B cell (primary cell): Measurements from ENCODE around the gene MIOX. TPM values are rescaled to one million over a fixed set of nuclear protein-coding genes. Genes with fewer than 3 reads are reported as not detected.

ENCODE experiments used
- ATAC-seq: fragments of 200-7000 bp; cut with Tn5 transposase; one replicate; pipeline ENCODE4 v1.10.0; 2021; ENCODE audit warnings: low read depth, mild to moderate bottlenecking, moderate number of reproducible peaks, moderate library complexity
- CTCF ChIA-PET: fragments of 350-600 bp; sonication (Branson Sonifier 250); formaldehyde crosslinking; loops from one replicate; lab custom pipeline; 2021; ENCODE audit warnings: antibody characterized with exemption, inconsistent platforms; lab: Charles Lee
- POLR2A ChIA-PET: fragments of 350-600 bp; sonication (Branson Sonifier 250); formaldehyde crosslinking; loops from one replicate; lab custom pipeline; 2021; ENCODE audit warnings: antibody characterized with exemption; lab: Charles Lee
- DNase-seq: peaks from one replicate; pipeline ENCODE4 v3.0.0; 2013
- H2AFZ ChIP-seq: 2 replicates; pipeline ENCODE4 v1.6.1; 2012; ENCODE audit warnings: mild to moderate bottlenecking, low read depth, low read length; ENCODE audit not compliant: insufficient read depth, poor library complexity, severe bottlenecking
- H3K27ac ChIP-seq, 2 donors: 1 replicate in 1 of 2; 2 replicates in 1 of 2; pipeline ENCODE4 v1.5.1; 2012 to 2013; ENCODE audit warnings: low read length in 2 of 2, mild to moderate bottlenecking in 2 of 2, moderate library complexity in 1 of 2
- H3K27me3 ChIP-seq, 4 experiments: fragments of 200-600 bp in 1 of 4; sonication (generic) in 1 of 4; replicated peaks in 1 of 4; 1 replicate in 2 of 4; 2 replicates in 2 of 4; pipeline versions ENCODE4 v1.6.1 to v1.7.0; 2013 to 2016; ENCODE audit warnings: low read length in 3 of 4, mild to moderate bottlenecking in 2 of 4, mixed read lengths in 1 of 4, moderate library complexity in 1 of 4; ENCODE audit not compliant: insufficient read depth in 4 of 4, control insufficient read depth in 3 of 4; ENCODE audit errors: control extremely low read depth in 1 of 4
- H3K36me3 ChIP-seq, 2 experiments: replicated peaks in 1 of 2; 1 replicate in 1 of 2; 2 replicates in 1 of 2; pipeline versions ENCODE4 v1.6.1 to v1.7.1; 2013; ENCODE audit warnings: low read length in 1 of 2; ENCODE audit not compliant: insufficient read depth in 2 of 2, control insufficient read depth in 1 of 2; ENCODE audit errors: control extremely low read depth in 1 of 2, extremely low read depth in 1 of 2
- H3K4me1 ChIP-seq, 2 donors: fragments of 200-600 bp in 1 of 2; sonication (generic) in 1 of 2; 1 replicate in 1 of 2; 2 replicates in 1 of 2; pipeline versions ENCODE4 v1.5.1 to v1.6.1; 2013 to 2017; ENCODE audit warnings: low read length in 2 of 2; ENCODE audit not compliant: control insufficient read depth in 2 of 2, insufficient read depth in 2 of 2
- H3K4me2 ChIP-seq: replicated peaks from 2 replicates; pipeline ENCODE3; 2012; ENCODE audit warnings: mild to moderate bottlenecking, low read depth, low read length; ENCODE audit not compliant: poor library complexity, severe bottlenecking
- H3K4me3 ChIP-seq, 5 experiments: fragments of 200-600 bp in 1 of 5; sonication (generic) in 1 of 5; 1 replicate in 3 of 5; 2 replicates in 2 of 5; pipeline versions ENCODE4 v1.5.1 to v1.7.0; 2011 to 2016; ENCODE audit warnings: low read length in 4 of 5, mild to moderate bottlenecking in 4 of 5, low read depth in 2 of 5, control low read depth in 1 of 5, moderate library complexity in 1 of 5; ENCODE audit not compliant: insufficient read depth in 1 of 5; ENCODE audit errors: control extremely low read depth in 1 of 5, extremely low read depth in 1 of 5
- H3K79me2 ChIP-seq: fragments of 200-600 bp; sonication (generic); one replicate; pipeline ENCODE4 v1.6.0; 2016; ENCODE audit warnings: low read length; ENCODE audit not compliant: control insufficient read depth, insufficient read depth
- H3K9ac ChIP-seq: fragments of 200-600 bp; sonication (generic); 2 replicates; pipeline ENCODE4 v1.6.1; 2017; ENCODE audit warnings: mild to moderate bottlenecking, low read length, moderate library complexity
- H3K9me3 ChIP-seq, 3 donors: one replicate each; pipeline versions ENCODE4 v1.6.1 to v1.7.1; 2013; ENCODE audit warnings: low read length in 2 of 3; ENCODE audit not compliant: control insufficient read depth in 2 of 3, insufficient read depth in 1 of 3; ENCODE audit errors: control extremely low read depth in 1 of 3
- H4K20me1 ChIP-seq: 2 replicates; pipeline ENCODE4 v1.6.0; 2012; ENCODE audit warnings: mild to moderate bottlenecking, low read length; ENCODE audit not compliant: insufficient read depth, control insufficient read depth, poor library complexity, severe bottlenecking
- H3K27ac Mint-ChIP-seq: one replicate; pipeline ENCODE4 v1.8.0; 2021; ENCODE audit warnings: mixed read lengths
- H3K27me3 Mint-ChIP-seq: one replicate; pipeline ENCODE4 v1.8.0; 2021; ENCODE audit warnings: mixed read lengths
- H3K4me1 Mint-ChIP-seq: one replicate; pipeline ENCODE4 v1.8.0; 2021; ENCODE audit warnings: mixed read lengths
- H3K4me3 Mint-ChIP-seq: one replicate; pipeline ENCODE4 v1.8.0; 2021; ENCODE audit warnings: mixed read lengths
- H3K9me3 Mint-ChIP-seq: one replicate; pipeline ENCODE4 v1.8.0; 2022; ENCODE audit warnings: mixed read lengths; ENCODE audit not compliant: insufficient read depth
- EZH2 ChIP-seq: IDR thresholded peaks from 2 replicates; pipeline ENCODE4 v1.6.1; 2012; ENCODE audit warnings: borderline replicate concordance, low read depth, mild to moderate bottlenecking, moderate library complexity, low read length; ENCODE audit not compliant: insufficient read depth, poor library complexity, severe bottlenecking
- WGBS: methylation state at CpG from one replicate; pipeline ENCODE4 v1.1.5; 2013; ENCODE audit warnings: missing lambda C conversion rate; ENCODE audit not compliant: insufficient coverage; 5-methylcytosine and 5-hydroxymethylcytosine counted together
- intact Hi-C: fragments of 100-400 bp; cut with micrococcal nuclease; formaldehyde crosslinking; loops from one replicate; pipeline ENCODE4 v1.10.0; 2022
- polyA plus RNA-seq: library from polyadenylated mRNA; depleted of rRNA; stranded (reverse); fragments of >200 nt; gene quantifications from 2 replicates; pipeline ENCODE4 v1.2.3, GENCODE V29; 2012
- total RNA-seq, 2 donors: library from RNA; stranded (reverse); fragments of 120-200 nt in 1 of 2; gene quantifications; 1 replicate in 1 of 2; 2 replicates in 1 of 2; pipeline versions ENCODE4 v1.2.3 to v1.2.4, GENCODE V29; 2013 to 2022
- TF ChIP-seq, protein P1 (sequence below): fragments of 200-600 bp; IDR thresholded peaks from one replicate; pipeline ENCODE4 v1.8.0; 2022; ENCODE audit warnings: antibody characterized with exemption, mild to moderate bottlenecking

MIOX gene
- total and polyA plus RNA-seq, 2 donors (not counting 1 experiment from before 2014, with no cell fraction given) = 0.88 TPM; not detected in 1

- 98% methylated on average over 19 of the region's 20 CpGs for WGBS
- Mint-ChIP-seq H3K4me1 (peaks cover 2% of the 10 kb centered on the region), H3K9me3 (no peaks in the 10 kb centered on the region), H3K4me3 (no peak overlapping the region), H3K27me3 (no peaks in the 10 kb centered on the region), H3K27ac (no peak overlapping the region)
- ATAC-seq = no peak
- no peaks in the 10 kb centered on the region for H3K27me3 ChIP-seq
- no peak overlapping the region for H2AFZ ChIP-seq
- no peak for DNase-seq
- ChIA-PET POLR2A (interaction anchor here (1.9 kb wide), 1 partner anchor 10 kb away, joined by 4 read pairs; the partner anchor contains the start of genes LMF2 and NCAPH2), CTCF (interaction anchor here (1.1 kb wide), 1 partner anchor 20 kb away, joined by 3 read pairs; no protein-coding TSS in a partner anchor)
- no peaks in the 10 kb centered on the region for H3K9me3 ChIP-seq
- H3K36me3 ChIP-seq = peaks cover 0 to 55% of the 10 kb centered on the region in 2 experiments
- H3K4me1 ChIP-seq = no peaks in the 10 kb centered on the region
- H3K9ac ChIP-seq = no peak overlapping the region
- no peak overlapping the region for H3K4me3 ChIP-seq
- peaks cover 83% of the 10 kb centered on the region for H3K79me2 ChIP-seq
- TF ChIP-seq EZH2 = no peak
- TF ChIP-seq, protein P1, sequence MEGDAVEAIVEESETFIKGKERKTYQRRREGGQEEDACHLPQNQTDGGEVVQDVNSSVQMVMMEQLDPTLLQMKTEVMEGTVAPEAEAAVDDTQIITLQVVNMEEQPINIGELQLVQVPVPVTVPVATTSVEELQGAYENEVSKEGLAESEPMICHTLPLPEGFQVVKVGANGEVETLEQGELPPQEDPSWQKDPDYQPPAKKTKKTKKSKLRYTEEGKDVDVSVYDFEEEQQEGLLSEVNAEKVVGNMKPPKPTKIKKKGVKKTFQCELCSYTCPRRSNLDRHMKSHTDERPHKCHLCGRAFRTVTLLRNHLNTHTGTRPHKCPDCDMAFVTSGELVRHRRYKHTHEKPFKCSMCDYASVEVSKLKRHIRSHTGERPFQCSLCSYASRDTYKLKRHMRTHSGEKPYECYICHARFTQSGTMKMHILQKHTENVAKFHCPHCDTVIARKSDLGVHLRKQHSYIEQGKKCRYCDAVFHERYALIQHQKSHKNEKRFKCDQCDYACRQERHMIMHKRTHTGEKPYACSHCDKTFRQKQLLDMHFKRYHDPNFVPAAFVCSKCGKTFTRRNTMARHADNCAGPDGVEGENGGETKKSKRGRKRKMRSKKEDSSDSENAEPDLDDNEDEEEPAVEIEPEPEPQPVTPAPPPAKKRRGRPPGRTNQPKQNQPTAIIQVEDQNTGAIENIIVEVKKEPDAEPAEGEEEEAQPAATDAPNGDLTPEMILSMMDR = no peak
- peaks cover 50% of the 10 kb centered on the region for H4K20me1 ChIP-seq
- intact Hi-C loops = no loop called here
- H3K27ac ChIP-seq = no peak overlapping the region
- H3K4me2 ChIP-seq = no peak overlapping the region
Observed at GRCh38 chr22:50517495-50518260, 31.0 kb downstream of the MIOX start.

DNA sequence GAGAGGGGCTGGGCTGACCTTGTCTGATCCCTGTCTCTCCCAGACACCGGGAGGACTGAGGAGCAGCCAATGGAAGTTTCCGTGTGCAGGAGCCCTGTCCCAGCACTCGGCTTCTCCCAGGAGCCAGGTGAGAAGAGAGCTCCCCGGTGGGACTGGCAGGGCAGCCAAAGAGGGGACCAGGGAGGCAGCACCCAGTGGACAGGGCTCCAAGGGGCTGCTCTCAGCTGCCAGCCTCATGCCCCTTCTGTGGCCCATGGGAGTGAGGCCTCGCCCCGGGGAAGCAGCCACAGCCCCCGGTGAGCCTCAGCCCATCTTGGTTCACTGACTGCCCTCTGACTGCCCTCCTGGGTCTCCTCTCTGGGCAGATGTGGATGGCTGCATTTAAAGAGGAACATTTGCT is 31.9 kb downstream of the MIOX start:
- no peak overlapping the region for H2AFZ ChIP-seq
- no peak overlapping the region for H3K4me3 Mint-ChIP-seq
- H3K79me2 ChIP-seq = peaks cover 83% of the 10 kb centered on the region
- H3K27me3 Mint-ChIP-seq = no peaks in the 10 kb centered on the region
- H3K27ac Mint-ChIP-seq = no peak overlapping the region
- TF ChIP-seq, protein P1 = no peak
- TF ChIP-seq EZH2 = no peak
- no peak overlapping the region for H3K4me2 ChIP-seq
- H3K27me3 ChIP-seq = no peaks in the 10 kb centered on the region
- peaks cover 2% of the 10 kb centered on the region for H3K4me1 Mint-ChIP-seq
- DNase-seq (no peak), ATAC-seq (no peak)
- H3K36me3 ChIP-seq = peaks cover 0 to 64% of the 10 kb centered on the region in 2 experiments
- no peak overlapping the region for H3K9ac ChIP-seq
- H3K4me3 ChIP-seq = no peak overlapping the region
- no peaks in the 10 kb centered on the region for H3K9me3 ChIP-seq
- ChIA-PET CTCF (interaction anchor here (1.1 kb wide), 1 partner anchor 21 kb away, joined by 3 read pairs; no protein-coding TSS in a partner anchor), POLR2A (interaction anchor here (1.9 kb wide), 1 partner anchor 11 kb away, joined by 4 read pairs; the partner anchor contains the start of genes LMF2 and NCAPH2)
- intact Hi-C loops = no loop called here
- H3K9me3 Mint-ChIP-seq = no peaks in the 10 kb centered on the region
- WGBS = 96% methylated on average over 7 of the region's 7 CpGs
- peaks cover 50% of the 10 kb centered on the region for H4K20me1 ChIP-seq
- no peaks in the 10 kb centered on the region for H3K4me1 ChIP-seq
- no peak overlapping the region for H3K27ac ChIP-seq
